Mammary epithelial cell (primary cell): Measurements from ENCODE around the gene TTLL6.

Source experiments
- CTCF ChIP-seq, 2 donors: IDR thresholded peaks in 1 of 2; conservative IDR thresholded peaks in 1 of 2; 2 replicates each; pipeline ENCODE4 v1.5.1; 2011 to 2012; ENCODE audit warnings: inconsistent platforms in 2 of 2, low read length in 2 of 2, mild to moderate bottlenecking in 2 of 2, control low read depth in 1 of 2, low read depth in 1 of 2; ENCODE audit not compliant: insufficient read depth in 1 of 2; ENCODE audit errors: extremely low read depth in 1 of 2
- EZH2 ChIP-seq: IDR thresholded peaks from 2 replicates; pipeline ENCODE4 v1.6.1; 2012; ENCODE audit warnings: low read length, inconsistent platforms, borderline replicate concordance

DNA sequence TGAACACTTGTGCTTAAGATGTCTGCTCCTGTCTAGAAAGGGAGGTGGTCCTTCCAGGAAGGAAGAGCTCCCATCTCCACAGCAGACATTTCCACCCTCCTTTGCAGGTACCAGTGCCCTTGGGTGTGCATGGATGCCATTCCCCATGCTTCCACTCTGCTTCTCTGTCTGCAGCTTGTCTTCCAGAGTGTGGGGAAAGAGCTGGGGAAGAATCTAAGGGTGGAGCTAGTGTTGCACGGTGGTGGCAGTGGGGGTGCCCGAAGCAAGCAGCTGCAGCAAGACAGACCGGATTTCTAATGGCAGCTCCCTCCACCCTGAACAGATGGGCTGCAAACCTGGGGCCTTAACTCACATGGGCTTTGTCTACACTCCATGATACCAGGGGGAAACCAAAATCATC, 65.9 kb downstream of the TTLL6 start:
- TF ChIP-seq EZH2 (no peak), CTCF (conservative IDR thresholded peaks at IDR 0.05 in 1 of 2, IDR thresholded peaks at IDR 0.05 in 1 of 2; ENCODE audit: extremely low read depth in 1 of 2, insufficient read depth in 1 of 2, low read depth in 1 of 2, low read length in 2 of 2) (no peak)
